Fibroblast of lung (primary cell): ENCODE results near the gene MMAA. TPM values are rescaled to one million over a fixed set of nuclear protein-coding genes. Genes with fewer than 3 reads are reported as not detected.

Source experiments
- DNase-seq, 2 donors: peaks; one replicate each; pipeline versions ENCODE4 v3.0.0 to v3.0.0-alpha.2; 2010; ENCODE audit warnings: low read depth in 2 of 2
- H2AFZ ChIP-seq: 2 replicates; pipeline ENCODE4 v1.5.1; 2012; ENCODE audit warnings: low read length, control low read depth, inconsistent platforms
- H3K27ac ChIP-seq: 2 replicates; pipeline ENCODE4 v1.5.1; 2011; ENCODE audit warnings: low read length, control low read depth; ENCODE audit not compliant: insufficient read depth
- H3K27me3 ChIP-seq: 2 replicates; pipeline ENCODE4 v1.5.1; 2011; ENCODE audit warnings: mild to moderate bottlenecking, low read length; ENCODE audit not compliant: control insufficient read depth, insufficient read depth
- H3K36me3 ChIP-seq: 2 replicates; pipeline ENCODE4 v1.5.1; 2011; ENCODE audit warnings: low read length; ENCODE audit not compliant: control insufficient read depth, insufficient read depth
- H3K4me1 ChIP-seq: 2 replicates; pipeline ENCODE4 v1.5.1; 2011; ENCODE audit warnings: low read length; ENCODE audit not compliant: control insufficient read depth, insufficient read depth; ENCODE audit errors: extremely low read depth
- H3K4me2 ChIP-seq: 2 replicates; pipeline ENCODE4 v1.5.1; 2011; ENCODE audit warnings: low read length, control low read depth; ENCODE audit not compliant: insufficient read depth; ENCODE audit errors: extremely low read depth
- H3K4me3 ChIP-seq, 4 experiments: fragments of 200-600 bp in 1 of 4; sonication (generic) in 1 of 4; replicated peaks in 1 of 4; 2 replicates each; pipeline ENCODE4 v1.5.1; 2011 to 2016; ENCODE audit warnings: low read length in 4 of 4, low read depth in 3 of 4, mild to moderate bottlenecking in 3 of 4, control low read depth in 2 of 4, inconsistent platforms in 1 of 4, mixed read lengths in 1 of 4; ENCODE audit not compliant: insufficient read depth in 1 of 4; ENCODE audit errors: control extremely low read depth in 1 of 4
- H3K79me2 ChIP-seq: 2 replicates; pipeline ENCODE4 v1.5.1; 2012; ENCODE audit warnings: mild to moderate bottlenecking, low read length, inconsistent platforms; ENCODE audit not compliant: control insufficient read depth, insufficient read depth
- H3K9ac ChIP-seq: 2 replicates; pipeline ENCODE4 v1.5.1; 2011; ENCODE audit warnings: mild to moderate bottlenecking, low read length, control low read depth; ENCODE audit not compliant: insufficient read depth
- H3K9me3 ChIP-seq: 2 replicates; pipeline ENCODE4 v1.5.1; 2012; ENCODE audit warnings: low read depth, low read length; ENCODE audit not compliant: control insufficient read depth, insufficient read depth
- H4K20me1 ChIP-seq: 2 replicates; pipeline ENCODE4 v1.5.1; 2011; ENCODE audit warnings: low read length; ENCODE audit not compliant: control insufficient read depth, insufficient read depth; ENCODE audit errors: extremely low read depth
- EZH2 ChIP-seq: IDR thresholded peaks from 2 replicates; pipeline ENCODE4 v1.5.1; 2012; ENCODE audit warnings: low read length, control low read depth, mild to moderate bottlenecking; ENCODE audit errors: missing control alignments
- polyA plus RNA-seq, 2 donors: library from polyadenylated mRNA; depleted of rRNA in 1 of 2; stranded (reverse) in 1 of 2; unstranded in 1 of 2; fragments of >200 nt; gene quantifications; 2 replicates each; pipeline ENCODE4 v1.2.1, GENCODE V29; 2011 to 2012; ENCODE audit warnings: missing spikeins in 1 of 2
- total RNA-seq: library from RNA; depleted of rRNA; stranded (reverse); fragments of >200 nt; gene quantifications from 2 replicates; pipeline ENCODE4 v1.2.1, GENCODE V29; 2014
- TF ChIP-seq, protein P1 (sequence below), 2 donors: IDR thresholded peaks in 1 of 2; conservative IDR thresholded peaks in 1 of 2; 1 replicate in 1 of 2; 2 replicates in 1 of 2; pipeline ENCODE4 v1.5.1; 2011 to 2012; ENCODE audit warnings: low read length in 2 of 2, control low read depth in 1 of 2, inconsistent platforms in 1 of 2, low read depth in 1 of 2, mild to moderate bottlenecking in 1 of 2

The MMAA gene
- total and polyA plus RNA-seq, 2 donors (not counting 1 experiment from before 2014, with no cell fraction given), result 2.8 to 5.4 TPM

DNA sequence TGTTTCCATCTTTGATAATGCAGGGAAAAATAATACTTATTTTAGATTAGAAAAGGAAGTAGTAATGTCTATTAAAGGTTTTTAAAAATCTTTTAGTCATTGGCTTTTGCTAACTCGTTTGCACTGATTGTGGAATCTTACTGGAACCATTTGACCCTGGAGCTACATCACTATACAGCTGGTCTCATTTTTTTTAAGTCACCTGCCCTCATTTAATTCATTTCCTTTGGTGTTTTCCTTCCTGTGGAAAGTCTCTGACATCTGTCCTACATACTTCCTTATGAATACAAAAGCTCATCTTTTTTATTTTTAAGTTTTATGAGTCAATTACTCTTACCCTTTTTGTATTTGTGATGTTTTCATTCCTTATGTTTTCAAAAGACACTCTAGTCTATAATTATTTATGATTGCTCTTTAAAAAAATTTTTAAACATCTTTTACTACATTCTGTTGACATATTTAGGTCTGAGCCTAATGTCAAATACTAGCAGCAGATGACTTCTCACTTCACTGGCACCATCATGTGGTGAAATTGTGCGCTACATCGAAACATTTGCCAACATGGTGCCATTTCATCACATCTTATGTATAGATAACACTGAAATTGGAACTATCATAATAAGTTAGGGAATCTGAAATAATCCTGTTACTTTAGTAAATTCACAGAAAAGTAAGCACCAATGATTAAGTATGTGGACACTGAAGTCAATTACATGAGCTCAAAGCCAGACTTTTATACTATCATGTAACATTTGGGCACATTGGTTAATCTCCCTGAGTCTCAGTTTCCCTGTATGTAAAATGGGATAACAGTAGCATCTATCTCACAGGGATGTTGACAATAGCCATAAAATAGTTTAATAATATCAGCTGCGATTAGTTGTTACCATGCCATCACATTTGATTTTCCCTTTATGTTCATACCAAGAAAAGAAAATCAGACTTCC lies 9.4 kb upstream of the MMAA start:
- Histone ChIP-seq H3K27ac (no peak overlapping the region), H3K9me3 (no peaks in the 10 kb centered on the region), H3K4me2 (no peak overlapping the region), H3K36me3 (no peaks in the 10 kb centered on the region), H2AFZ (no peak overlapping the region), H3K4me3 (no peak overlapping the region), H4K20me1 (no peaks in the 10 kb centered on the region), H3K4me1 (no peaks in the 10 kb centered on the region), H3K9ac (no peak overlapping the region), H3K79me2 (no peaks in the 10 kb centered on the region), H3K27me3 (no peaks in the 10 kb centered on the region)
- TF ChIP-seq EZH2, result no peak
- TF ChIP-seq, protein P1, sequence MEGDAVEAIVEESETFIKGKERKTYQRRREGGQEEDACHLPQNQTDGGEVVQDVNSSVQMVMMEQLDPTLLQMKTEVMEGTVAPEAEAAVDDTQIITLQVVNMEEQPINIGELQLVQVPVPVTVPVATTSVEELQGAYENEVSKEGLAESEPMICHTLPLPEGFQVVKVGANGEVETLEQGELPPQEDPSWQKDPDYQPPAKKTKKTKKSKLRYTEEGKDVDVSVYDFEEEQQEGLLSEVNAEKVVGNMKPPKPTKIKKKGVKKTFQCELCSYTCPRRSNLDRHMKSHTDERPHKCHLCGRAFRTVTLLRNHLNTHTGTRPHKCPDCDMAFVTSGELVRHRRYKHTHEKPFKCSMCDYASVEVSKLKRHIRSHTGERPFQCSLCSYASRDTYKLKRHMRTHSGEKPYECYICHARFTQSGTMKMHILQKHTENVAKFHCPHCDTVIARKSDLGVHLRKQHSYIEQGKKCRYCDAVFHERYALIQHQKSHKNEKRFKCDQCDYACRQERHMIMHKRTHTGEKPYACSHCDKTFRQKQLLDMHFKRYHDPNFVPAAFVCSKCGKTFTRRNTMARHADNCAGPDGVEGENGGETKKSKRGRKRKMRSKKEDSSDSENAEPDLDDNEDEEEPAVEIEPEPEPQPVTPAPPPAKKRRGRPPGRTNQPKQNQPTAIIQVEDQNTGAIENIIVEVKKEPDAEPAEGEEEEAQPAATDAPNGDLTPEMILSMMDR (conservative IDR thresholded peaks at IDR 0.05 in 1 of 2, IDR thresholded peaks at IDR 0.05 in 1 of 2; ENCODE audit: low read depth in 1 of 2, low read length in 2 of 2), result peak; percentile 81 to 83
- peak; percentile 58 to 82 for DNase-seq

DNA sequence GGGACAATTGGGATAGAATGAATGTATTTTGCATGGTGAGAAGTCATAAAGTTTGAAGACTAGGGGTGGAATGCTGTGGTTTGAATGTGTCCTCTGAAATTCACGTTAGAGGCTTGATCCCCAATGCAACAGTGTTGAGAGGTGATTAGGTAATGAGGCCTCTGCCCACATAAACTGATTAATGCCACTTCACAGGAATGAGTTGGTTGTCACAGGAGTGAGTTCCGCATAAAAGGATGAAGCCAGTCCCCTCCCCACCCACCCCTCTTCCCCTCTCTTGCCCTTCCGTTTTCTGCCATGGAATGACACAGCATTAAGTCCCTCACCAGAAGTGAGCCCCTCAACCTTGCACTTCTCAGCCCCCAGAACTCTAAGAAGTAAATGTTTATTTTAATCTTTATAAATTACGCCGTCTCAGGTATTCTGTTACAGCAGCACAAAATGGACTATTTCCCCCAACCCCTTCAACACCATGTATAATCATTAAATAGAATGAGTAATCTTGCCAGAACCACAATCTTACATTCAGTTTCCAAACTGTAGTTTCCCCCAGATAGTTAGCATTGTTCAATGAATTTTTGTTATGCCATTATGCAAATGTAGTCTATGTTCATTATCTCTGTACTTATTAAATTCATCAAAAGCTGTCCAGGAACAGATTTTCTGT lies 5.5 kb upstream of the MMAA start:
- no peaks in the 10 kb centered on the region for H3K27me3 ChIP-seq
- H3K4me1 ChIP-seq, result no peaks in the 10 kb centered on the region
- H3K27ac ChIP-seq, result no peak overlapping the region
- TF ChIP-seq, protein P1 (conservative IDR thresholded peaks at IDR 0.05 in 1 of 2, IDR thresholded peaks at IDR 0.05 in 1 of 2; ENCODE audit: low read depth in 1 of 2, low read length in 2 of 2), result no peak
- no peak for TF ChIP-seq EZH2
- no peak overlapping the region for H3K4me3 ChIP-seq
- H3K9ac ChIP-seq, result no peak overlapping the region
- no peaks in the 10 kb centered on the region for H4K20me1 ChIP-seq
- no peaks in the 10 kb centered on the region for H3K9me3 ChIP-seq
- H3K36me3 ChIP-seq, result no peaks in the 10 kb centered on the region
- no peak overlapping the region for H3K4me2 ChIP-seq
- H2AFZ ChIP-seq, result no peak overlapping the region
- H3K79me2 ChIP-seq, result peaks cover 4% of the 10 kb centered on the region
- no peak for DNase-seq

DNA sequence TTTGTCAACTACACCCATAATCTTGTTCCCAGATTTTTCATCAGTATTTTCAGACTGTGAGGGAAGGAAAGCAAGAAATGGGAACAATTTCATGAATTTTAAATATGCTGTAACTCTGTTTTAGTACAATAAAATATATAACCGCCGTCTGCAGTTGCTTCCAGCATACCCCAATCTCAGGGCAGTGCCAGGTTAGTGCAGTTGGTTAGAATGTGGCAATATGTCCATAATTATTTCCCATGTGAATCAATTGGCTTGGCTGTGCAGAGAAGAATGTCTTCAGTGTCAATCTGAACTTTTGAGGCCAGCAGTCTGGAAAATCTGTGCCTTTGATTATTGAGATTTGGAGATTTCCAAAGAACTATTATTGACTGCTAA lies 5.0 kb upstream of the MMAA start:
- no peak for DNase-seq
- H4K20me1 ChIP-seq, result no peaks in the 10 kb centered on the region
- H3K4me1 ChIP-seq, result no peaks in the 10 kb centered on the region

More for the DNA sequence above, 5.0 kb upstream of the MMAA start:
- no peaks in the 10 kb centered on the region for H3K27me3 ChIP-seq
- H3K36me3 ChIP-seq, result no peaks in the 10 kb centered on the region
- no peak overlapping the region for H3K27ac ChIP-seq
- TF ChIP-seq EZH2, result no peak
- TF ChIP-seq, protein P1 (conservative IDR thresholded peaks at IDR 0.05 in 1 of 2, IDR thresholded peaks at IDR 0.05 in 1 of 2; ENCODE audit: low read depth in 1 of 2, low read length in 2 of 2), result no peak
- H3K79me2 ChIP-seq, result peaks cover 6% of the 10 kb centered on the region
- no peak overlapping the region for H3K4me3 ChIP-seq
- H3K9me3 ChIP-seq, result no peaks in the 10 kb centered on the region
- H3K9ac ChIP-seq, result no peak overlapping the region
- no peak overlapping the region for H3K4me2 ChIP-seq
- H2AFZ ChIP-seq, result no peak overlapping the region
